Mesendoderm (in vitro differentiated cells): ENCODE data around the gene GAPT.

Experiments
- DNase-seq: peaks from one replicate; pipeline ENCODE4 v3.0.0; 2013
- H2AK5ac ChIP-seq: 2 replicates; pipeline ENCODE4 v1.6.1; 2013; ENCODE audit warnings: low read length, inconsistent platforms
- H2BK120ac ChIP-seq: 2 replicates; pipeline ENCODE4 v1.6.1; 2013; ENCODE audit warnings: low read depth, mild to moderate bottlenecking, low read length, moderate library complexity, mixed read lengths
- H2BK15ac ChIP-seq: replicated peaks from 2 replicates; pipeline ENCODE4 v1.6.1; 2013; ENCODE audit warnings: low read depth, mild to moderate bottlenecking, moderate library complexity
- H2BK5ac ChIP-seq: 2 replicates; pipeline ENCODE4 v1.6.1; 2013; ENCODE audit warnings: low read length, inconsistent platforms
- H3K18ac ChIP-seq: 2 replicates; pipeline ENCODE4 v1.6.1; 2013; ENCODE audit warnings: mild to moderate bottlenecking, low read length, mixed read lengths
- H3K23ac ChIP-seq: one replicate; pipeline ENCODE4 v1.6.1; 2013; ENCODE audit warnings: low read length
- H3K27ac ChIP-seq: 2 replicates; pipeline ENCODE4 v1.5.1; 2013; ENCODE audit warnings: low read depth, mild to moderate bottlenecking, inconsistent platforms, low read length, moderate library complexity
- H3K27me3 ChIP-seq: 2 replicates; pipeline ENCODE4 v1.6.1; 2013; ENCODE audit warnings: low read length, control low read depth, mild to moderate bottlenecking, inconsistent platforms; ENCODE audit not compliant: insufficient read depth, poor library complexity
- H3K36me3 ChIP-seq: 2 replicates; pipeline ENCODE4 v1.6.1; 2013; ENCODE audit warnings: low read length, inconsistent platforms; ENCODE audit not compliant: control insufficient read depth, insufficient read depth
- H3K4ac ChIP-seq: one replicate; pipeline ENCODE4 v1.6.1; 2013; ENCODE audit warnings: low read depth, mild to moderate bottlenecking, low read length, moderate library complexity
- H3K4me1 ChIP-seq: 2 replicates; pipeline ENCODE4 v1.6.1; 2013; ENCODE audit warnings: low read depth, low read length, inconsistent platforms; ENCODE audit not compliant: control insufficient read depth
- H3K4me2 ChIP-seq: 2 replicates; pipeline ENCODE4 v1.6.1; 2013; ENCODE audit warnings: low read length
- H3K4me3 ChIP-seq: 2 replicates; pipeline ENCODE4 v1.5.1; 2013; ENCODE audit warnings: mild to moderate bottlenecking, low read length
- H3K56ac ChIP-seq: one replicate; pipeline ENCODE4 v1.6.1; 2013; ENCODE audit warnings: low read length
- H3K79me1 ChIP-seq: 2 replicates; pipeline ENCODE4 v1.6.1; 2013; ENCODE audit warnings: low read length, inconsistent platforms
- H3K79me2 ChIP-seq: 2 replicates; pipeline ENCODE4 v1.6.1; 2013; ENCODE audit warnings: mild to moderate bottlenecking, low read length; ENCODE audit not compliant: control insufficient read depth, insufficient read depth
- H3K9ac ChIP-seq: 2 replicates; pipeline ENCODE4 v1.6.1; 2013; ENCODE audit warnings: low read length, inconsistent platforms
- H4K5ac ChIP-seq: one replicate; pipeline ENCODE4 v1.6.1; 2013; ENCODE audit warnings: low read length
- H4K8ac ChIP-seq: one replicate; pipeline ENCODE4 v1.6.1; 2013; ENCODE audit warnings: low read depth, mild to moderate bottlenecking, control low read depth, low read length, moderate library complexity
- WGBS: extraction: QIAGEN DNeasy Blood & Tissue Kit; methylation state at CpG from one replicate; pipeline ENCODE4 v1.1.7; 2013; ENCODE audit warnings: low lambda C conversion rate, missing lambda C conversion rate; ENCODE audit not compliant: insufficient coverage; ENCODE audit errors: extremely low coverage; 5-methylcytosine and 5-hydroxymethylcytosine counted together

The GAPT gene

GRCh38 chr5:58481066-58481676, 10.1 kb upstream of the GAPT start:
- H2BK5ac ChIP-seq, result no peak overlapping the region
- DNase-seq, result no peak
- H4K8ac ChIP-seq, result no peak overlapping the region
- no peak overlapping the region for H2AK5ac ChIP-seq
- no peak overlapping the region for H3K27ac ChIP-seq
- no peak overlapping the region for H3K4me2 ChIP-seq
- H3K79me2 ChIP-seq, result no peaks in the 10 kb centered on the region
- H3K9ac ChIP-seq, result no peak overlapping the region
- H3K27me3 ChIP-seq, result no peaks in the 10 kb centered on the region
- no peak overlapping the region for H3K4ac ChIP-seq
- H4K5ac ChIP-seq, result no peak overlapping the region
- no peak overlapping the region for H3K4me3 ChIP-seq
- no peak overlapping the region for H3K23ac ChIP-seq
- H2BK120ac ChIP-seq, result no peak overlapping the region
- no peak overlapping the region for H2BK15ac ChIP-seq
- no peaks in the 10 kb centered on the region for H3K4me1 ChIP-seq
- peak overlapping the region; percentile 34 for H3K56ac ChIP-seq
- H3K18ac ChIP-seq, result no peak overlapping the region
- H3K36me3 ChIP-seq, result no peaks in the 10 kb centered on the region
- H3K79me1 ChIP-seq, result no peaks in the 10 kb centered on the region

- Histone ChIP-seq H3K23ac (no peak overlapping the region), H2BK120ac (no peak overlapping the region), H2BK15ac (no peak overlapping the region), H3K18ac (no peak overlapping the region), H3K4ac (no peak overlapping the region), H3K56ac (no peak overlapping the region), H3K4me3 (no peak overlapping the region), H2AK5ac (no peak overlapping the region), H3K4me2 (no peak overlapping the region), H3K27ac (no peak overlapping the region), H4K5ac (no peak overlapping the region), H2BK5ac (no peak overlapping the region), H4K8ac (no peak overlapping the region), H3K79me2 (no peaks in the 10 kb centered on the region), H3K27me3 (no peaks in the 10 kb centered on the region), H3K79me1 (no peaks in the 10 kb centered on the region), H3K36me3 (no peaks in the 10 kb centered on the region), H3K9ac (no peak overlapping the region), H3K4me1 (no peaks in the 10 kb centered on the region)
- no peak for DNase-seq
- WGBS, result no CpG with 5 or more reads among the region's 6 CpGs
Observed at GRCh38 chr5:58481828-58482227, 9.4 kb upstream of the GAPT start.

- Histone ChIP-seq H2BK5ac (no peak overlapping the region), H3K4me3 (no peak overlapping the region), H3K79me1 (no peaks in the 10 kb centered on the region), H3K18ac (no peak overlapping the region), H3K4me2 (no peak overlapping the region), H3K4ac (no peak overlapping the region), H3K36me3 (no peaks in the 10 kb centered on the region), H3K23ac (no peak overlapping the region), H3K79me2 (no peaks in the 10 kb centered on the region), H4K5ac (no peak overlapping the region), H3K27me3 (no peaks in the 10 kb centered on the region), H2BK15ac (no peak overlapping the region), H3K56ac (no peak overlapping the region), H3K4me1 (no peaks in the 10 kb centered on the region), H2BK120ac (no peak overlapping the region), H3K27ac (no peak overlapping the region), H4K8ac (no peak overlapping the region), H2AK5ac (no peak overlapping the region), H3K9ac (no peak overlapping the region)
- WGBS, result no CpG with 5 or more reads among the region's 1 CpG
- DNase-seq, result no peak
Observed at GRCh38 chr5:58482536-58482935, 8.7 kb upstream of the GAPT start.

- Histone ChIP-seq H4K8ac (no peak overlapping the region), H3K27ac (no peak overlapping the region), H3K4me1 (no peaks in the 10 kb centered on the region), H3K23ac (no peak overlapping the region), H3K79me2 (no peaks in the 10 kb centered on the region), H3K79me1 (no peaks in the 10 kb centered on the region), H3K56ac (no peak overlapping the region), H3K27me3 (no peaks in the 10 kb centered on the region), H4K5ac (no peak overlapping the region), H2AK5ac (no peak overlapping the region), H2BK15ac (no peak overlapping the region), H3K18ac (no peak overlapping the region), H3K4ac (no peak overlapping the region), H3K4me2 (no peak overlapping the region), H2BK120ac (no peak overlapping the region), H3K36me3 (no peaks in the 10 kb centered on the region), H3K9ac (no peak overlapping the region), H3K4me3 (no peak overlapping the region), H2BK5ac (no peak overlapping the region)
- no peak for DNase-seq
- WGBS, result no CpG with 5 or more reads among the region's 4 CpGs
Observed at GRCh38 chr5:58484505-58484904, 6.7 kb upstream of the GAPT start.

GRCh38 chr5:58486290-58486689, 4.9 kb upstream of the GAPT start:
- Histone ChIP-seq H3K9ac (no peak overlapping the region), H3K4me3 (no peak overlapping the region), H4K8ac (no peak overlapping the region), H2BK120ac (no peak overlapping the region), H3K56ac (no peak overlapping the region), H3K79me2 (no peaks in the 10 kb centered on the region), H2AK5ac (no peak overlapping the region), H4K5ac (no peak overlapping the region), H3K18ac (no peak overlapping the region), H3K36me3 (no peaks in the 10 kb centered on the region), H3K27ac (no peak overlapping the region), H3K4me2 (no peak overlapping the region), H2BK5ac (no peak overlapping the region), H3K23ac (no peak overlapping the region), H3K27me3 (no peaks in the 10 kb centered on the region), H3K4ac (no peak overlapping the region), H2BK15ac (no peak overlapping the region), H3K4me1 (peaks cover 4% of the 10 kb centered on the region), H3K79me1 (no peaks in the 10 kb centered on the region)
- no peak for DNase-seq
- no CpG with 5 or more reads among the region's 1 CpG for WGBS

GRCh38 chr5:58490402-58491050, 709 bp upstream of the GAPT start:
- peak overlapping the region; percentile 80 for H2BK5ac ChIP-seq
- no peak overlapping the region for H3K9ac ChIP-seq
- no peaks in the 10 kb centered on the region for H3K27me3 ChIP-seq
- H3K36me3 ChIP-seq, result no peaks in the 10 kb centered on the region
- no peak overlapping the region for H3K4me2 ChIP-seq
- no peak overlapping the region for H2BK15ac ChIP-seq
- H3K4ac ChIP-seq, result no peak overlapping the region
- no peak overlapping the region for H2AK5ac ChIP-seq
- H3K56ac ChIP-seq, result peak overlapping the region; percentile 9
- H3K79me2 ChIP-seq, result no peaks in the 10 kb centered on the region
- H2BK120ac ChIP-seq, result no peak overlapping the region
- no peak for DNase-seq
- no peak overlapping the region for H4K5ac ChIP-seq
- no peak overlapping the region for H3K18ac ChIP-seq
- H3K4me1 ChIP-seq, result peaks cover 4% of the 10 kb centered on the region
- no peaks in the 10 kb centered on the region for H3K79me1 ChIP-seq
- no peak overlapping the region for H3K4me3 ChIP-seq
- no peak overlapping the region for H3K27ac ChIP-seq
- no CpG with 5 or more reads among the region's 4 CpGs for WGBS
- no peak overlapping the region for H3K23ac ChIP-seq
- no peak overlapping the region for H4K8ac ChIP-seq
